Psoas muscle (tissue), 8 donors: ENCODE data around the gene PSMD6. TPM values are rescaled to one million over a fixed set of nuclear protein-coding genes. Genes with fewer than 3 reads are reported as not detected.

Experiments used
- ATAC-seq, 4 donors: fragments of 200-7000 bp; cut with Tn5 transposase; one replicate each; pipeline ENCODE4 v1.9.1; 2020; ENCODE audit warnings: moderate library complexity in 3 of 4, mild to moderate bottlenecking in 2 of 4
- DNase-seq, 2 donors: peaks; one replicate each; pipeline ENCODE4 v3.0.0-alpha.2; 2020
- H3K27ac ChIP-seq: fragments of 200-600 bp; one replicate; pipeline ENCODE4 v1.8.0; 2022
- H3K27me3 ChIP-seq, 3 donors: fragments of 200-600 bp in 1 of 3; one replicate each; pipeline versions ENCODE4 v1.6.1 to v1.8.0; 2013 to 2022; ENCODE audit warnings: low read length in 2 of 3, mild to moderate bottlenecking in 2 of 3, moderate library complexity in 1 of 3; ENCODE audit not compliant: insufficient read depth in 3 of 3
- H3K36me3 ChIP-seq, 2 donors: fragments of 200-600 bp in 1 of 2; one replicate each; pipeline versions ENCODE4 v1.6.1 to v1.8.0; 2013 to 2022; ENCODE audit warnings: low read depth in 1 of 2, mild to moderate bottlenecking in 1 of 2, moderate library complexity in 1 of 2; ENCODE audit not compliant: insufficient read depth in 1 of 2
- H3K4me1 ChIP-seq: fragments of 200-600 bp; one replicate; pipeline ENCODE4 v1.8.0; 2022
- H3K4me3 ChIP-seq: fragments of 200-600 bp; one replicate; pipeline ENCODE4 v1.8.0; 2022; ENCODE audit warnings: mild to moderate bottlenecking
- H3K9me3 ChIP-seq: fragments of 200-600 bp; one replicate; pipeline ENCODE4 v1.8.0; 2022
- WGBS, 3 donors: extraction: QIAGEN DNeasy Blood & Tissue Kit; methylation state at CpG; one replicate each; pipeline versions ENCODE4 v1.1.6 to v1.1.7; 2013; 5-methylcytosine and 5-hydroxymethylcytosine counted together
- intact Hi-C, 2 donors: fragments of 100-400 bp; cut with DNase I; formaldehyde crosslinking; loops; one replicate each; pipeline versions ENCODE4 v1.11.0 to v1.14.2; 2022
- polyA plus RNA-seq, 3 donors: library from polyadenylated mRNA; stranded (reverse); fragments of 200-250 nt; gene quantifications; one replicate each; pipeline ENCODE4 v1.2.3, GENCODE V29; 2013
- total RNA-seq, 4 donors: library from RNA; stranded (reverse); fragmentation: NEBNext Ultra II Directional in 2 of 4; extraction: Animal tissue kit (Norgen Biotek cat#: 25700) in 2 of 4; gene quantifications; one replicate each; pipeline versions ENCODE4 v1.2.1 to v1.2.4, GENCODE V29; 2021 to 2023
- TF ChIP-seq, protein P1 (sequence below): fragments of 200-600 bp; IDR thresholded peaks from one replicate; pipeline ENCODE4 v1.8.0; 2022; ENCODE audit warnings: antibody characterized with exemption
- donor health status: healthy with polysubstance abuse.
- donor health status: DM: no; HTN: no; CAD: no; lungs with moderate emphysema.
- donor health status: Bipolar disorder and iron deficiency.
- donor health status: healthy.
- donor health status: DM: yes; HTN: yes; CAD: no.
- donor health status: DM: no; HTN: no; CAD: no.
- donor health status: DM: no; HTN: no; CAD: no.
- donor health status: DM: yes; HTN: yes; CAD: no.

Gene PSMD6
- total and polyA plus RNA-seq, 7 donors, result 81.8 to 333 (median 145) TPM

- H3K36me3 ChIP-seq, result peaks cover 18 to 80% of the 10 kb centered on the region in 2 donors
- intact Hi-C loops, result no loop called here
- H3K9me3 ChIP-seq, result no peaks in the 10 kb centered on the region
- DNase-seq (no peak), ATAC-seq (no peak)
- H3K27ac ChIP-seq, result no peak overlapping the region
- 81 to 89% (median 88%) methylated on average over 4 of the region's 4 CpGs for WGBS, 3 donors
- peaks cover 12% of the 10 kb centered on the region for H3K4me1 ChIP-seq
- TF ChIP-seq, protein P1, sequence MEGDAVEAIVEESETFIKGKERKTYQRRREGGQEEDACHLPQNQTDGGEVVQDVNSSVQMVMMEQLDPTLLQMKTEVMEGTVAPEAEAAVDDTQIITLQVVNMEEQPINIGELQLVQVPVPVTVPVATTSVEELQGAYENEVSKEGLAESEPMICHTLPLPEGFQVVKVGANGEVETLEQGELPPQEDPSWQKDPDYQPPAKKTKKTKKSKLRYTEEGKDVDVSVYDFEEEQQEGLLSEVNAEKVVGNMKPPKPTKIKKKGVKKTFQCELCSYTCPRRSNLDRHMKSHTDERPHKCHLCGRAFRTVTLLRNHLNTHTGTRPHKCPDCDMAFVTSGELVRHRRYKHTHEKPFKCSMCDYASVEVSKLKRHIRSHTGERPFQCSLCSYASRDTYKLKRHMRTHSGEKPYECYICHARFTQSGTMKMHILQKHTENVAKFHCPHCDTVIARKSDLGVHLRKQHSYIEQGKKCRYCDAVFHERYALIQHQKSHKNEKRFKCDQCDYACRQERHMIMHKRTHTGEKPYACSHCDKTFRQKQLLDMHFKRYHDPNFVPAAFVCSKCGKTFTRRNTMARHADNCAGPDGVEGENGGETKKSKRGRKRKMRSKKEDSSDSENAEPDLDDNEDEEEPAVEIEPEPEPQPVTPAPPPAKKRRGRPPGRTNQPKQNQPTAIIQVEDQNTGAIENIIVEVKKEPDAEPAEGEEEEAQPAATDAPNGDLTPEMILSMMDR, result no peak
- no peaks in the 10 kb centered on the region for H3K27me3 ChIP-seq
- no peak overlapping the region for H3K4me3 ChIP-seq
Observed at GRCh38 chr3:63988943-63989342, 34.4 kb downstream of the PSMD6 start.

- WGBS, 3 donors, result 77 to 89% (median 89%) methylated on average over 2 of the region's 2 CpGs
- no peak overlapping the region for H3K27ac ChIP-seq
- ATAC-seq (no peak), DNase-seq (no peak)
- H3K4me1 ChIP-seq, result peaks cover 12% of the 10 kb centered on the region
- TF ChIP-seq, protein P1, result no peak
- H3K4me3 ChIP-seq, result no peak overlapping the region
- peaks cover 16 to 81% of the 10 kb centered on the region in 2 donors for H3K36me3 ChIP-seq
- H3K27me3 ChIP-seq, result no peaks in the 10 kb centered on the region
- intact Hi-C loops, result no loop called here
- no peaks in the 10 kb centered on the region for H3K9me3 ChIP-seq
Observed at GRCh38 chr3:63986831-63987230, 36.5 kb downstream of the PSMD6 start.

- no peaks in the 10 kb centered on the region for H3K9me3 ChIP-seq
- peaks cover 16 to 81% of the 10 kb centered on the region in 2 donors for H3K36me3 ChIP-seq
- DNase-seq (no peak), ATAC-seq (peak; percentile 64 to 92 (median 82))
- intact Hi-C loops, result no loop called here
- no peaks in the 10 kb centered on the region for H3K27me3 ChIP-seq
- TF ChIP-seq, protein P1, result no peak
- no peak overlapping the region for H3K27ac ChIP-seq
- WGBS, 3 donors, result 43 to 47% (median 45%) methylated on average over 7 of the region's 7 CpGs
- no peak overlapping the region for H3K4me3 ChIP-seq
- H3K4me1 ChIP-seq, result peaks cover 12% of the 10 kb centered on the region
Observed at GRCh38 chr3:63986146-63986545, 37.1 kb downstream of the PSMD6 start.

GRCh38 chr3:63984391-63984790 lies 38.9 kb downstream of the PSMD6 start:
- Histone ChIP-seq H3K4me3 (no peak overlapping the region), H3K27me3 (no peaks in the 10 kb centered on the region), H3K36me3 (peaks cover 13 to 78% of the 10 kb centered on the region in 2 donors), H3K9me3 (no peaks in the 10 kb centered on the region), H3K27ac (no peak overlapping the region), H3K4me1 (peaks cover 16% of the 10 kb centered on the region)
- intact Hi-C loops, result no loop called here
- 96 to 98% (median 98%) methylated on average over 3 of the region's 3 CpGs for WGBS, 3 donors
- DNase-seq (no peak), ATAC-seq (no peak)
- TF ChIP-seq, protein P1, result no peak

DNA sequence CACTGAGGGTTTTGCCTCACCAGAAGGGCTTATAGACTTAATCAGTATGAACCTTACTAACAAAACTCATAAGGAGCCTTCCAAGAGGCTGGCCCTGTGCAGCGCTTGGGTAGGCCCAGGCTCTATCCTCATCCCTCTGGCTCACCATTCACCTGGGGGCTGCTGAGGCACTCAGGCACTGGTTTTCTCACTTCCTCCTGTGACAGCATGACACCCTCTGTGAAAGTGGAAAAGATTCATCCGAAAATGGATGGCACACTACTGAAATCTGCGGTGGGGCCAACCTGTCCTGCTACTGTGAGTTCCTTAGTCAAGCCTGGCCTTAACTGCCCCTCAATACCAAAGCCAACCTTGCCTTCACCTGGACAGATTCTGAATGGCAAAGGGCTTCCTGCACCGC lies 41.3 kb downstream of the PSMD6 start:
- WGBS, 3 donors, result 95 to 97% (median 97%) methylated on average over 4 of the region's 4 CpGs
- peaks cover 38% of the 10 kb centered on the region for H3K4me1 ChIP-seq
- intact Hi-C loops, result no loop called here
- peaks cover 8 to 55% of the 10 kb centered on the region in 2 donors for H3K36me3 ChIP-seq
- no peak for ATAC-seq
- TF ChIP-seq, protein P1, result no peak
- no peak for DNase-seq
- no peaks in the 10 kb centered on the region for H3K27me3 ChIP-seq
- H3K9me3 ChIP-seq, result no peaks in the 10 kb centered on the region
- no peak overlapping the region for H3K4me3 ChIP-seq
- H3K27ac ChIP-seq, result no peak overlapping the region
